HG03025 (cell line): ENCODE measurements around the gene MGAT4D.
"Not testable (repeated sequence)": the region's sequence is repeated elsewhere in the genome, so short reads cannot be mapped to it uniquely, and the experiment has no call there.

Experiments used
- ATAC-seq: cut with Tn5 transposase; IDR thresholded peaks from one replicate; pipeline ENCODE4 v1.9.1; 2021; ENCODE audit warnings: mild to moderate bottlenecking, moderate library complexity; ENCODE audit not compliant: unreplicated experiment, low FRiP score

Gene MGAT4D

DNA sequence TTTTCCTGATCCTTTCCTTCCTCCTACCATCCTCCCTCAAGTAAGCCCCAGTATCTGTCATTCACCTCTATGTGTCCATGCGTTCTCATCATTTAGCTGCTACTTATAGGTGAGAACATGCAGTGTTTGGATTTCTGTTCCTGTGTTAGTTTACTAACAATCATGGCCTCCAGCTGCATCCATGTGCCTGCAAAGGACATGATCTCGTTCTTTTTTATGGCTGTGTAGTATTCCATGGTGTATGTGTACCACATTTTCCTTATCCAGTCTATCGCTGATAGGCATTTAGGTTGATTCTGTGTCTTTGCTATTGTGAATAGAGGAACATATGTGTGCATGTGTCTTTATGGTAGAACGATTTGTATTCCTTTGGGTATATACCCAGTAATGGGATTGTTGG is 53.7 kb downstream of the MGAT4D start:
- not testable (repeated sequence) for ATAC-seq

GRCh38 chr4:140439644-140440142 is 58.4 kb downstream of the MGAT4D start:
- no peak for ATAC-seq

DNA sequence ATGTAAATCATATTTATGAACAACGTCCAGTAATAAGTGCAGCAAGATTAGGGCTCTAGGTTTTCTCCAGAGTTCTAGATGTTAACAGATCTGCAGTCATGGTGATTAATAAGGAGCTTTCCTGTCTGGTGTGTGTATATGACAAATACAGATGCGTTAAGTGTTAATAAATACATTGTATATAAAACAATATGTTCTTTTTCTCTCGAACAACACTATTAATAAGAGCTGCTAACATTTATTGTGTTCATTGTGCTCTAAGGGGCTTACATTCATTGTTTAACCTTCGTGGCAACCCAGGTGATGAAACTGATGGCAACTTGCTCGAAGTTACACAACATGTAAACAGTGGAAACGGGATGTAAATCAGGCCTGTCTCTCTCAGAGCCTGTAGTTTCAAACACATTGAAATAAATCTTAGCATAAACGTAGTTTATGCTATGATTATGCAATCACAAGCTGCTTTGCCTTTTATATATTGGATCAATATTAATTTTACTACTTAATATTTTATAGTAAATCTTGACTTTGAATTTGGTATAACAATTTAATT is 70.1 kb downstream of the MGAT4D start:
- ATAC-seq: no peak

DNA sequence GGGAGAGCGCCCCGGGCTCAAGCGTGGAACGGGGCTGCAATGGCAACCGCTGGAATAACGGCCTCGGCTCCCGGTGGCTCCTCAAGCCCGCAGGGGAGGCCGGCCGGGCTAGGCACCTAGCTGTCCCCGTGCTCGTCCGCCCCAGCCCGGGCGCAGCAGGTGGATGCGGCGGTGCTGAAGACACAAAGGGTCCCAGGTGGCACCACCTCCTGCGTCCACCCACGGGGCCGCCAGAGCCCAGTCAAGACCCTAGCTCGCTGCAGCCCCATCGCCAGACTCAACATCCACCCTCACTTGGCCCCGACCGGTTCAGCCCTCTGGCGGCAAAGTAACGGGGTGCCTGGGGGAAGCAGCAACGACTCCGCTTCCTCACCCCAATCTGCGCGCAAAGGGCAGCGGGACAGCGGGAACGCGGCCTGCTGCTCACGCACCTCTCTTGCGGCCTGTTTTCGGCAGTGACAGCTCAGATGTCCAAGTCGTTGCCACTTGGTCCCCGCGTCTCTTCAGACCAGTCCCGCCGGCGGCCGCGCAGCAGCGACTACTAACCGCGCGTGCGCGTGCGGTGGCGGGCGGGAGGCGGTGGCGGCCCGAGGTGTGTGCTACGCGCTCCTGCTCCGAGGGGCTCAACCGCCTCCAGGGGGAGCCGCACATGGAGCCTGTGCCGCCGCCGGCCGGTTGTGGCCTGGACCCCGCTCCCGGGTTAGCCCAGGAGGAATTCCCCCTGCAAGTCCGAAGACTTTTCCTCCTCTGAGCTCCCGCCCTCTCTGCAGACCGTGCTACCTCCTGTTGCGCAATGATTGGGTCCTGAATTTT is 70.8 kb downstream of the MGAT4D start, which contains the start of gene CLGN:
TSS of gene CLGN (minus strand) at position 543 of the 813 bp plus-strand sequence. CDS start 14,570 bp downstream, outside the sequence.
- ATAC-seq: peak; percentile 92

DNA sequence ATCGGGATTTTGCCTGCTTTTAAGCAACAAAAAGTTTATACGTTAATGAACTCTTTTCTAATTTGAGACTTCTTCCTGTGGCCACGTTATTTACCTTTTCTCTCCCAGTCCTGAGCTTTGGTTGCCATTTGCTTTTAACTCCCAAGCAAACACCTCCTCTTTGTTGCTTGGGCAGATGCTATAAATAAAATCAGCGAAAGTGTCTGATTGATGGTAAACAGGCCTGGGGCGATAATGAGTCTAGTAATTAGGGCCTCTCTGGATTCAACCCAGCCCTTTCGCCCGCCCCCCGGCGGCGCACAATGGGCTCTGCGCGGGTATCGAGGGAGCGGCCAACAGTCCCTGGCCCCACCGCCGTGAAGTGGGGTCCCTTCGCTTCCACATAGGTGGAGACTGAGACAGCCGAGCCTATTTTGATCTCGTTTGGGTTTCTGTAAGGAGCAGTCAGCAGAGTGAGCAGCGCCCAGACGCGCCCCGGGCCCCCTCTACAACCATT is 71.4 kb downstream of the MGAT4D start:
- ATAC-seq: peak; percentile 8

GRCh38 chr4:140423106-140423505 is 75.0 kb downstream of the MGAT4D start:
- ATAC-seq: no peak

- ATAC-seq: not testable (repeated sequence)
Observed at GRCh38 chr4:140413130-140413969, 84.7 kb downstream of the MGAT4D start.

GRCh38 chr4:140408974-140409373 is 89.1 kb downstream of the MGAT4D start:
- no peak for ATAC-seq

DNA sequence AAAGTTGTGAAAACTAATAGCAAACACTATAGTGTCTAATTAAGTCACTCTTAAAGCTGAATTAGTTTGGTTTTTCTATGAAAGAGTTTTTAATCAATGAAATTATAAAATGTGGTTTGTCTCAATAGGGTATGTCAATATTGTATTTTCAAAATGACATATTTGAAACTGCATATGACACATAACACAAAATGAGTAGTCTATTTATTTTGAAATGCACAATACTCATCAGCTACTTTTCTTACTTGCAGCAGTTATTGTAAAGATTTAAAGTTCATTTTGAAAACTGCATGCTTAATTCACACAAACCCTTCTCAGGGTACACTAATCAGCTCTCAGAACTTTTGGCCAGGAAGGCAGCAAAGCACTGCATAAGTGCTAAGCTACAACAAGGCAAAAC is 91.8 kb downstream of the MGAT4D start:
- no peak for ATAC-seq

DNA sequence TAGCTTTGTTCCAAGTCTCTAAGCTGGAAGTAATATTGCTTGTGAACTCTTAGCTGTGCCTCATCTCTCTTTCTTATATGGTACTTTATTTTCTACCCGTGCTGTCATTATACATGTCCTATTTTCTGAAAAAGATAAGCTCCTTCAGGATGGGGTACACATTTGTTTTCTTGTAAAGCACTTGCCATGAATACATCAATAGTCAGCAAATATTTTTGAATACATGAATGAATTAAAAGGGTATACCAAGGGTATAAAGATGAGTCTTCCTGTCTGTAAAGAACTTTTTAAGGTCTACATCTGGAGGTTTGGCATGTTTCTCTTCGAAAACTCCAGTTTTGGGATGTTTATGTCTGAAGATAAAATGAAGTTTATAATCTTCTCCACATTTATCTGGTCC is 98.0 kb downstream of the MGAT4D start:
- ATAC-seq: no peak

DNA sequence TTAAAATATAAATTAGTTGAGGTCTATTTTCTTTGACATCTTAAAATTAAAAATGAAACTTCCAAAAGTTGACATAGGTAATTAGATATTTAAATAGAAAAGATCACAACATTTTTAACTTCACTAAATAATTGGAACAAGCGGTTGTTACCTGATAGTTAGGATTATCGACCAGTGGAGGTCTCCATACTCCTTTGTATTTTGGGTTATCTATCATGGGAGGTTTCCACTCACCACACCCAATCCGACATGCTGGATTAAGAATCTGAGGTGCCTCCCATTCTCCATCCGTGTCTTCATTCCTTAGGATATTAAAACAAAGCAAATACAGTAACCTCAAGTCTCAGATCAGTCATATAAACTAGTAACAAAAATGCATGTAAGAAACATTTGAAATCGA is 102.4 kb downstream of the MGAT4D start:
- no peak for ATAC-seq
